ENCODE results near the gene TBX1.

DNA sequence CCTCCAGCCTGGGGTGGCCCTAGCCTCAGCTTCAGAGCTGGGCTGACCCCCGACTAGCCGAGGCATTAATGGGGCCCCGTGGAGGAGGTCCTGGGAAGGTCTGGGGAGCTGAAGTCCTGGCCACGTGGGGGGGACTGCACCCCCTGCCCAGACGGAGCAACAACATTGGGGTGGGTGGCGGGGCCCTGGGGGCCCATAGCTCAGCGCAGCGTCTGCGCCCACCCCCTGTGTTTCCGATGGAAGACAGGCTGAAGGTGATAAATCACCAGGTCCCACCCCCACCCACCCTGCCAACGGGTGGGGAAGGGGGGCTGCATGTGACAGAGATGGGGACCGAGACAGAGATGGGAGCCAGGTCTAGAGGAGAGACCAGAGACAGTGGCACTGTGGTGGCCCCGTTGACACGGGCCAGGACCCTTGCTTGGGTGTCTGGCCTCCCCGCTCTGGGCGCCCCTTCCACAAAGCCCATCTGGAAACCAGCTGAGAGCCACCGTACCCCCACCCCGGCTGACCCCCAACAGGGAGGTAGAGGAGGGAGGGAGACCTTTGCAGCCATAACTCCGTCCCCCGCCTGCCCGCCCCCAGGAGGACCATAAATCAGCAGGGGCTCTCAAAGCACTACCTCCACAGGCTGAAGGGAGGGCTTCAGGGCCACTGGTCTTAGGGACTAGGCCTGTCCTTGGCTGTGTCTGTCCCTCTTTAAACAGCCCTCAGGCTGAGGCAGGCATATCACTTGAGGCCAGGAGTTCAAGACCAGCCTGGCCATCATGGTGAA lies 29.0 kb upstream of the TBX1 start:
- TF ChIP-seq CTCF (IDR thresholded peaks at IDR 0.05; ENCODE audit: poor library complexity, severe bottlenecking) (no peak), TAF1 (IDR thresholded peaks at IDR 0.05; ENCODE audit: low read depth) (no peak), EZH2 (IDR thresholded peaks at IDR 0.05; ENCODE audit: borderline replicate concordance, insufficient read depth, low read length, poor library complexity, severe bottlenecking) (no peak), RAD21 (conservative IDR thresholded peaks at IDR 0.05) (no peak), POLR2AphosphoS5 (IDR thresholded peaks at IDR 0.05) (no peak), MXI1 (conservative IDR thresholded peaks at IDR 0.05; ENCODE audit: poor library complexity, severe bottlenecking) (no peak)

Measured in neural cell (in vitro differentiated cells).